Breast epithelium (tissue), 3 donors: ENCODE data around the gene PCDHGA8.

Experiments
- POLR2A ChIP-seq: fragments of 450-650 bp; IDR thresholded peaks from one replicate; pipeline ENCODE4 v1.6.1; 2016; ENCODE audit warnings: antibody characterized with exemption, mild to moderate bottlenecking, moderate library complexity
- POLR2AphosphoS5 ChIP-seq, 3 donors: sonication (generic); formaldehyde crosslinking; IDR thresholded peaks; one replicate each; pipeline ENCODE4 v1.6.1; 2017; ENCODE audit warnings: antibody characterized with exemption in 3 of 3
- TF ChIP-seq, protein P1 (sequence below), 3 donors: fragments of 450-650 bp; IDR thresholded peaks; one replicate each; pipeline ENCODE4 v1.5.1; 2016 to 2017; ENCODE audit warnings: antibody characterized with exemption in 3 of 3, mild to moderate bottlenecking in 3 of 3, moderate library complexity in 3 of 3

- TF ChIP-seq, protein P1, sequence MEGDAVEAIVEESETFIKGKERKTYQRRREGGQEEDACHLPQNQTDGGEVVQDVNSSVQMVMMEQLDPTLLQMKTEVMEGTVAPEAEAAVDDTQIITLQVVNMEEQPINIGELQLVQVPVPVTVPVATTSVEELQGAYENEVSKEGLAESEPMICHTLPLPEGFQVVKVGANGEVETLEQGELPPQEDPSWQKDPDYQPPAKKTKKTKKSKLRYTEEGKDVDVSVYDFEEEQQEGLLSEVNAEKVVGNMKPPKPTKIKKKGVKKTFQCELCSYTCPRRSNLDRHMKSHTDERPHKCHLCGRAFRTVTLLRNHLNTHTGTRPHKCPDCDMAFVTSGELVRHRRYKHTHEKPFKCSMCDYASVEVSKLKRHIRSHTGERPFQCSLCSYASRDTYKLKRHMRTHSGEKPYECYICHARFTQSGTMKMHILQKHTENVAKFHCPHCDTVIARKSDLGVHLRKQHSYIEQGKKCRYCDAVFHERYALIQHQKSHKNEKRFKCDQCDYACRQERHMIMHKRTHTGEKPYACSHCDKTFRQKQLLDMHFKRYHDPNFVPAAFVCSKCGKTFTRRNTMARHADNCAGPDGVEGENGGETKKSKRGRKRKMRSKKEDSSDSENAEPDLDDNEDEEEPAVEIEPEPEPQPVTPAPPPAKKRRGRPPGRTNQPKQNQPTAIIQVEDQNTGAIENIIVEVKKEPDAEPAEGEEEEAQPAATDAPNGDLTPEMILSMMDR (IDR thresholded peaks at IDR 0.05) = no peak
- TF ChIP-seq POLR2A (no peak), POLR2AphosphoS5 (IDR thresholded peaks at IDR 0.05) (no peak)
Measured at GRCh38 chr5:141383345-141383744, 9.1 kb upstream of the PCDHGA8 start.
